K562 (cell line): ENCODE measurements around the gene THBS2. TPM values are rescaled to one million over a fixed set of nuclear protein-coding genes. Genes with fewer than 3 reads are reported as not detected.

ENCODE experiments used
- ATAC-seq: fragments of 200-7000 bp; cut with Tn5 transposase; 3 replicates; pipeline ENCODE4 v1.9.1; 2020; ENCODE audit warnings: moderate library complexity
- BruUV-seq: library from RNA; stranded (reverse); fragments of 400-500 nt; replicated peaks from 2 replicates; lab custom pipeline; 2021; lab: Mats Ljungman, UMichigan
- CTCF ChIA-PET: fragments of 300-600 bp; formaldehyde crosslinking; extraction: SDS; loops from one replicate; lab custom pipeline; 2021; ENCODE audit warnings: low intra/inter-chr PET ratio; lab: Yijun Ruan, JAX
- POLR2A ChIA-PET: fragments of 300-600, 350-650 bp; sonication (Branson Sonifier 250); formaldehyde crosslinking; extraction: SDS; loops from one replicate; lab custom pipeline; 2021; ENCODE audit warnings: antibody characterized with exemption, inconsistent platforms; lab: Yijun Ruan, JAX
- DNase-seq, 4 experiments: peaks; one replicate each; pipeline versions ENCODE4 v3.0.0 to v3.0.0-alpha.2; 2011 to 2018; ENCODE audit warnings: low spot score in 3 of 4, mixed read lengths in 3 of 4; ENCODE audit errors: extremely low read depth in 1 of 4
- FAIRE-seq: peaks from 2 replicates; lab custom pipeline; 2011; peaks lifted over from hg19 to GRCh38; lab: Jason Lieb, UNC
- H2AFZ ChIP-seq: 2 replicates; pipeline ENCODE4 v1.6.0; 2011; ENCODE audit warnings: low read depth, low read length, control low read depth, inconsistent platforms
- H3K27ac ChIP-seq: fragments of 200-600 bp; 3 replicates; pipeline ENCODE4 v1.8.0; 2011; ENCODE audit warnings: low read depth, mild to moderate bottlenecking, control low read depth, inconsistent platforms, low read length, moderate library complexity, mixed read lengths; ENCODE audit errors: extremely low read depth
- H3K27me3 ChIP-seq, 2 experiments: fragments of 300-600 bp in 1 of 2; 2 replicates in 1 of 2; 3 replicates in 1 of 2; pipeline versions ENCODE4 v1.6.0 to v1.8.0; 2011; ENCODE audit warnings: inconsistent platforms in 2 of 2, low read length in 2 of 2, mild to moderate bottlenecking in 1 of 2, mixed read lengths in 1 of 2, moderate library complexity in 1 of 2; ENCODE audit not compliant: control insufficient read depth in 2 of 2, insufficient read depth in 2 of 2
- H3K36me3 ChIP-seq: fragments of 300-600 bp; 3 replicates; pipeline ENCODE4 v1.8.0; 2011; ENCODE audit warnings: mild to moderate bottlenecking, low read length, inconsistent platforms; ENCODE audit not compliant: control insufficient read depth, insufficient read depth
- H3K4me1 ChIP-seq, 2 experiments: fragments of 200-600 bp in 1 of 2; replicated peaks in 1 of 2; 2 replicates in 1 of 2; 3 replicates in 1 of 2; pipeline versions ENCODE4 v1.5.1 to v1.8.0; 2011; ENCODE audit warnings: inconsistent platforms in 2 of 2, low read length in 2 of 2, mild to moderate bottlenecking in 1 of 2, mixed read lengths in 1 of 2, moderate library complexity in 1 of 2; ENCODE audit not compliant: control insufficient read depth in 2 of 2, insufficient read depth in 2 of 2
- H3K4me2 ChIP-seq: 2 replicates; pipeline ENCODE4 v1.6.1; 2011; ENCODE audit warnings: low read length, control low read depth, inconsistent platforms, mixed read lengths; ENCODE audit not compliant: insufficient read depth
- H3K4me3 ChIP-seq: fragments of 200-600 bp; sonication (generic), shearing (Covaris generic); 2 replicates; pipeline ENCODE4 v1.5.1; 2016; ENCODE audit warnings: control low read depth, inconsistent platforms
- H3K79me2 ChIP-seq: fragments of 200-600 bp; 3 replicates; pipeline ENCODE4 v1.8.0; 2011; ENCODE audit warnings: low read length, inconsistent platforms; ENCODE audit not compliant: control insufficient read depth, insufficient read depth
- H3K9ac ChIP-seq, 2 experiments: 2 replicates each; pipeline versions ENCODE4 v1.6.0 to v1.6.1; 2011; ENCODE audit warnings: low read depth in 2 of 2, low read length in 2 of 2, control low read depth in 1 of 2, inconsistent platforms in 1 of 2, mild to moderate bottlenecking in 1 of 2, mixed read lengths in 1 of 2; ENCODE audit not compliant: insufficient read depth in 1 of 2
- H3K9me1 ChIP-seq: one replicate; pipeline ENCODE4 v1.6.0; 2011; ENCODE audit warnings: inconsistent platforms, mild to moderate bottlenecking, low read length, moderate library complexity; ENCODE audit not compliant: control insufficient read depth, insufficient read depth
- H3K9me3 ChIP-seq: replicated peaks from 2 replicates; pipeline ENCODE4 v1.5.1; 2011; ENCODE audit warnings: low read depth, low read length, inconsistent platforms; ENCODE audit not compliant: control insufficient read depth, insufficient read depth
- H4K20me1 ChIP-seq: replicated peaks from 2 replicates; pipeline ENCODE4 v1.6.1; 2011; ENCODE audit warnings: low read length, inconsistent platforms, mixed read lengths; ENCODE audit not compliant: control insufficient read depth, insufficient read depth
- ARID3A ChIP-seq: IDR thresholded peaks from 2 replicates; pipeline ENCODE4 v1.6.1; 2012; ENCODE audit warnings: low read depth, low read length, improper control_type of control experiment, borderline replicate concordance
- ASH1L ChIP-seq: fragments of 450-650 bp; IDR thresholded peaks from 2 replicates; pipeline ENCODE4 v1.6.1; 2018; ENCODE audit warnings: borderline replicate concordance, mild to moderate bottlenecking, low read depth; ENCODE audit not compliant: partially characterized antibody
- ESRRA ChIP-seq: fragments of 450-650 bp; IDR thresholded peaks from 2 replicates; pipeline ENCODE4 v1.6.1; 2014; ENCODE audit warnings: low read depth, mild to moderate bottlenecking, moderate library complexity, borderline replicate concordance
- KAT8 ChIP-seq: fragments of 450-650 bp; IDR thresholded peaks from 2 replicates; pipeline ENCODE4 v1.6.1; 2016; ENCODE audit warnings: low read depth, mild to moderate bottlenecking
- KDM4B ChIP-seq, 2 experiments: fragments of 450-650 bp in 1 of 2; sonication (generic) in 1 of 2; IDR thresholded peaks; 2 replicates each; pipeline ENCODE4 v1.6.1; 2016 to 2017; ENCODE audit warnings: borderline replicate concordance in 2 of 2, antibody characterized with exemption in 1 of 2, low read depth in 1 of 2, mild to moderate bottlenecking in 1 of 2
- MAFK ChIP-seq: IDR thresholded peaks from 2 replicates; pipeline ENCODE4 v1.6.1; 2011; ENCODE audit warnings: low read length, improper control_type of control experiment
- POLR2A ChIP-seq: fragments of 450-650 bp; conservative IDR thresholded peaks from 2 replicates; pipeline ENCODE4 v1.6.1; 2016
- SRSF3 ChIP-seq: fragments of 200-400 bp; formaldehyde crosslinking; IDR thresholded peaks from 2 replicates; pipeline ENCODE4 v1.6.1; 2016; ENCODE audit warnings: mild to moderate bottlenecking, low read length, moderate library complexity; ENCODE audit not compliant: insufficient read depth
- STAT5B ChIP-seq: fragments of 250-450 bp; sonication (Bioruptor Pico); IDR thresholded peaks from 2 replicates; pipeline ENCODE4 v1.8.0; 2021; ENCODE audit warnings: mild to moderate bottlenecking, inconsistent platforms
- ZNF143 ChIP-seq: sonication (generic); formaldehyde crosslinking; IDR thresholded peaks from 2 replicates; pipeline ENCODE4 v1.9.0; 2022; ENCODE audit warnings: mild to moderate bottlenecking, missing genetic modification reagents
- ZNF696 ChIP-seq: fragments of 250-450 bp; sonication (Bioruptor Pico); conservative IDR thresholded peaks from 2 replicates; pipeline ENCODE4 v1.4.0; 2020; ENCODE audit warnings: mild to moderate bottlenecking, moderate library complexity
- WGBS: fragments of 100-300 bp; shearing (Covaris generic); methylation state at CpG from one replicate; pipeline ENCODE4 v1.1.6; 2016; ENCODE audit warnings: low coverage, mixed read lengths; ENCODE audit not compliant: insufficient coverage; ENCODE audit errors: missing lambda C conversion rate; 5-methylcytosine and 5-hydroxymethylcytosine counted together
- in situ Hi-C: fragments of 300-500 bp; cut with MboI; formaldehyde crosslinking; loops from 4 replicates; pipeline ENCODE4 v1.15.0; 2018; ENCODE audit warnings: inconsistent platforms, mixed read lengths
- intact Hi-C: fragments of 100-400 bp; cut with micrococcal nuclease; formaldehyde crosslinking; loops from 2 replicates; pipeline ENCODE4 v1.14.2; 2022
- polyA plus RNA-seq, 8 experiments: library from polyadenylated mRNA; depleted of rRNA in 4 of 8; stranded (reverse) in 5 of 8; unstranded in 3 of 8; fragments of >200 nt; fragmentation: Nextera tagmentation in 2 of 8; fragmentation: Illumina TruSeq in 1 of 8; extraction: Ambion mirVana in 2 of 8; extraction: Trizol in 1 of 8; gene quantifications; 2 replicates each; pipeline versions ENCODE4 v1.2.1 to v1.2.3, GENCODE V29; 2011 to 2014; ENCODE audit warnings: inconsistent platforms in 1 of 8, missing spikeins in 1 of 8
- total RNA-seq, 7 experiments: library from RNA; depleted of rRNA in 6 of 7; stranded (reverse); fragments of >200 nt in 6 of 7; fragmentation: Illumina TruSeq in 2 of 7; extraction: Trizol in 2 of 7; gene quantifications; 2 replicates each; pipeline versions ENCODE4 v1.2.1 to v1.2.3, GENCODE V29; 2011 to 2021; ENCODE audit warnings: low replicate concordance in 1 of 7
- TF ChIP-seq, protein P1 (sequence below): fragments of 450-650 bp; IDR thresholded peaks from 2 replicates; pipeline ENCODE4 v1.6.1; 2016; ENCODE audit warnings: antibody characterized with exemption

Gene THBS2
- total and polyA plus RNA-seq, 9 of the 15 experiments (the other 6 are each of a cell fraction or from before 2014, with no cell fraction given) = 0.03 to 0.11 (median 0.03) TPM; not detected in 6

GRCh38 chr6:169244684-169245383 is 8.8 kb downstream of the THBS2 start:
- Histone ChIP-seq H3K4me3 (no peak overlapping the region), H3K27ac (no peak overlapping the region), H3K4me1 (peaks cover 0 to 9% of the 10 kb centered on the region in 2 experiments; a peak in 1 of 5 replicates), H3K27me3 (peaks cover 17 to 60% of the 10 kb centered on the region in 2 experiments), H4K20me1 (no peaks in the 10 kb centered on the region), H3K4me2 (no peak overlapping the region), H3K9me3 (no peaks in the 10 kb centered on the region), H3K79me2 (no peaks in the 10 kb centered on the region), H3K9me1 (no peaks in the 10 kb centered on the region), H3K9ac (no peak overlapping the region), H3K36me3 (no peaks in the 10 kb centered on the region), H2AFZ (no peak overlapping the region)
- ChIA-PET CTCF (no interaction called here), POLR2A (interaction anchor here (0.9 kb wide), 1 partner anchor 40 kb away, joined by 3 read pairs; no protein-coding TSS in a partner anchor)
- FAIRE-seq (no peak), ATAC-seq (no peak), DNase-seq (no peak)
- 2% methylated on average over 15 of the region's 15 CpGs for WGBS
- no TSS peak for BruUV-seq
- intact Hi-C loops (no loop called here), in situ Hi-C loops (no loop called here)
- TF ChIP-seq ESRRA (no peak), ZNF696 (no peak), ARID3A (no peak), MAFK (no peak), POLR2A (no peak), KDM4B (IDR thresholded peaks at IDR 0.05; ENCODE audit: borderline replicate concordance in 2 of 2, low read depth in 1 of 2) (no peak), ASH1L (no peak), SRSF3 (no peak), STAT5B (no peak), ZNF143 (CRISPR knock-in tag) (no peak), KAT8 (no peak)
- TF ChIP-seq, protein P1, sequence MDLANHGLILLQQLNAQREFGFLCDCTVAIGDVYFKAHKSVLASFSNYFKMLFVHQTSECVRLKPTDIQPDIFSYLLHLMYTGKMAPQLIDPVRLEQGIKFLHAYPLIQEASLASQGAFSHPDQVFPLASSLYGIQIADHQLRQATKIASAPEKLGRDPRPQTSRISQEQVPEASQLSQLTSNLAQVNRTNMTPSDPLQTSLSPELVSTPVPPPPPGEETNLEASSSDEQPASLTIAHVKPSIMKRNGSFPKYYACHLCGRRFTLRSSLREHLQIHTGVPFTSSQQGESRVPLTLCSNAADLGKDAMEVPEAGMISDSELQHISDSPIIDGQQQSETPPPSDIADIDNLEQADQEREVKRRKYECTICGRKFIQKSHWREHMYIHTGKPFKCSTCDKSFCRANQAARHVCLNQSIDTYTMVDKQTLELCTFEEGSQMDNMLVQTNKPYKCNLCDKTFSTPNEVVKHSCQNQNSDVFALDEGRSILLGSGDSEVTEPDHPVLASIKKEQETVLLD = no peak
